ENCODE measurements around the gene ALDH1L1. TPM values are rescaled to one million over a fixed set of nuclear protein-coding genes. Genes with fewer than 3 reads are reported as not detected.
"Not testable (repeated sequence)": the region's sequence is repeated elsewhere in the genome, so short reads cannot be mapped to it uniquely, and the experiment has no call there.

Gene ALDH1L1
- total RNA-seq, 2 experiments from 2014 or later = not detected

- DNase-seq = no peak
- no peak overlapping the region for H3K27ac Mint-ChIP-seq
- peaks cover 6% of the 10 kb centered on the region for H3K4me1 Mint-ChIP-seq
- no peak overlapping the region for H3K4me3 Mint-ChIP-seq
- CTCF ChIA-PET = no interaction called here
- peaks cover 6% of the 10 kb centered on the region for H3K36me3 Mint-ChIP-seq (ENCODE audit: low read depth)
- POLR2A ChIA-PET = no interaction called here
- no peaks in the 10 kb centered on the region for H3K27me3 Mint-ChIP-seq
- no peaks in the 10 kb centered on the region for H3K9me3 Mint-ChIP-seq
Measured at GRCh38 chr3:126067959-126068358, 112.4 kb downstream of the ALDH1L1 start.

GRCh38 chr3:126066676-126067075 is 113.7 kb downstream of the ALDH1L1 start:
- H3K27me3 Mint-ChIP-seq; CTCF ChIA-PET; H3K9me3 Mint-ChIP-seq; POLR2A ChIA-PET; H3K27ac Mint-ChIP-seq; H3K4me1 Mint-ChIP-seq; DNase-seq; H3K36me3 Mint-ChIP-seq (ENCODE audit: low read depth); H3K4me3 Mint-ChIP-seq: not testable (repeated sequence)

GRCh38 chr3:126065876-126066275 is 114.5 kb downstream of the ALDH1L1 start:
- Mint-ChIP-seq H3K4me1 (peaks cover 6% of the 10 kb centered on the region), H3K27ac (no peak overlapping the region), H3K9me3 (no peaks in the 10 kb centered on the region), H3K27me3 (no peaks in the 10 kb centered on the region), H3K4me3 (no peak overlapping the region), H3K36me3 (ENCODE audit: low read depth) (peaks cover 3% of the 10 kb centered on the region)
- no peak for DNase-seq
- CTCF ChIA-PET = no interaction called here
- POLR2A ChIA-PET = interaction anchor here (1.3 kb wide), 1 partner anchor 14 kb away, joined by 3 read pairs; no protein-coding TSS in a partner anchor

- Mint-ChIP-seq H3K27me3 (no peaks in the 10 kb centered on the region), H3K4me3 (no peak overlapping the region), H3K4me1 (peaks cover 6% of the 10 kb centered on the region), H3K9me3 (no peaks in the 10 kb centered on the region), H3K27ac (no peak overlapping the region), H3K36me3 (ENCODE audit: low read depth) (peaks cover 3% of the 10 kb centered on the region)
- POLR2A ChIA-PET = interaction anchor here (1.3 kb wide), 1 partner anchor 16 kb away, joined by 3 read pairs; no protein-coding TSS in a partner anchor
- DNase-seq = no peak
- CTCF ChIA-PET = no interaction called here
Measured at GRCh38 chr3:126064627-126065258, 115.6 kb downstream of the ALDH1L1 start.

GRCh38 chr3:126063358-126063965 is 116.9 kb downstream of the ALDH1L1 start:
- ChIA-PET CTCF (interaction anchor here (1.4 kb wide), 1 partner anchor 23 kb away, joined by 4 read pairs; no protein-coding TSS in a partner anchor), POLR2A (no interaction called here)
- H3K4me1 Mint-ChIP-seq = peaks cover 6% of the 10 kb centered on the region
- H3K9me3 Mint-ChIP-seq = no peaks in the 10 kb centered on the region
- H3K27me3 Mint-ChIP-seq = no peaks in the 10 kb centered on the region
- no peak overlapping the region for H3K4me3 Mint-ChIP-seq
- H3K36me3 Mint-ChIP-seq (ENCODE audit: low read depth) = peaks cover 3% of the 10 kb centered on the region
- no peak for DNase-seq
- H3K27ac Mint-ChIP-seq = no peak overlapping the region

GRCh38 chr3:126061301-126062032 is 118.9 kb downstream of the ALDH1L1 start:
- H3K4me3 Mint-ChIP-seq = no peak overlapping the region
- peaks cover 6% of the 10 kb centered on the region for H3K4me1 Mint-ChIP-seq
- CTCF ChIA-PET = no interaction called here
- no peaks in the 10 kb centered on the region for H3K27me3 Mint-ChIP-seq
- no peaks in the 10 kb centered on the region for H3K9me3 Mint-ChIP-seq
- H3K27ac Mint-ChIP-seq = no peak overlapping the region
- POLR2A ChIA-PET = no interaction called here
- no peak for DNase-seq
- peaks cover 2% of the 10 kb centered on the region for H3K36me3 Mint-ChIP-seq (ENCODE audit: low read depth)

- peaks cover 6% of the 10 kb centered on the region for H3K4me1 Mint-ChIP-seq
- H3K27ac Mint-ChIP-seq = no peak overlapping the region
- CTCF ChIA-PET = no interaction called here
Measured at GRCh38 chr3:126060613-126061145, 119.7 kb downstream of the ALDH1L1 start.

GRCh38 chr3:126058666-126059065 is 121.7 kb downstream of the ALDH1L1 start:
- H3K4me3 Mint-ChIP-seq = no peak overlapping the region
- peaks cover 7% of the 10 kb centered on the region for H3K4me1 Mint-ChIP-seq
- H3K36me3 Mint-ChIP-seq (ENCODE audit: low read depth) = no peaks in the 10 kb centered on the region
- CTCF ChIA-PET = interaction anchor here (0.8 kb wide), 1 partner anchor 12 kb away, joined by 3 read pairs; no protein-coding TSS in a partner anchor
- no peak for DNase-seq
- H3K27ac Mint-ChIP-seq = no peak overlapping the region
- POLR2A ChIA-PET = no interaction called here
- H3K27me3 Mint-ChIP-seq = no peaks in the 10 kb centered on the region
- H3K9me3 Mint-ChIP-seq = no peaks in the 10 kb centered on the region

More at GRCh38 chr3:126060613-126061145, 119.7 kb downstream of the ALDH1L1 start:
- DNase-seq = no peak
- Mint-ChIP-seq H3K36me3 (ENCODE audit: low read depth) (no peaks in the 10 kb centered on the region), H3K27me3 (no peaks in the 10 kb centered on the region), H3K9me3 (no peaks in the 10 kb centered on the region), H3K4me3 (no peak overlapping the region)
- POLR2A ChIA-PET = no interaction called here

GRCh38 chr3:126057936-126058335 is 122.5 kb downstream of the ALDH1L1 start:
- Mint-ChIP-seq H3K4me3 (no peak overlapping the region), H3K36me3 (ENCODE audit: low read depth) (no peaks in the 10 kb centered on the region), H3K9me3 (no peaks in the 10 kb centered on the region), H3K27ac (no peak overlapping the region), H3K27me3 (no peaks in the 10 kb centered on the region), H3K4me1 (peaks cover 6% of the 10 kb centered on the region)
- POLR2A ChIA-PET = no interaction called here
- DNase-seq = no peak
- CTCF ChIA-PET = interaction anchor here (0.8 kb wide), 1 partner anchor 11 kb away, joined by 3 read pairs; no protein-coding TSS in a partner anchor

GRCh38 chr3:126057501-126057819 is 122.9 kb downstream of the ALDH1L1 start:
- no peak overlapping the region for H3K4me3 Mint-ChIP-seq

GRCh38 chr3:126056681-126057500 is 123.5 kb downstream of the ALDH1L1 start:
- Mint-ChIP-seq H3K4me3 (no peak overlapping the region), H3K27me3 (no peaks in the 10 kb centered on the region), H3K27ac (no peak overlapping the region), H3K9me3 (no peaks in the 10 kb centered on the region), H3K4me1 (peaks cover 12% of the 10 kb centered on the region), H3K36me3 (ENCODE audit: low read depth) (no peaks in the 10 kb centered on the region)
- CTCF ChIA-PET = no interaction called here
- POLR2A ChIA-PET = no interaction called here
- DNase-seq = no peak

More at GRCh38 chr3:126057501-126057819, 122.9 kb downstream of the ALDH1L1 start:
- no peak for DNase-seq
- H3K36me3 Mint-ChIP-seq (ENCODE audit: low read depth) = no peaks in the 10 kb centered on the region
- POLR2A ChIA-PET = no interaction called here
- H3K4me1 Mint-ChIP-seq = peaks cover 9% of the 10 kb centered on the region
- no peaks in the 10 kb centered on the region for H3K9me3 Mint-ChIP-seq
- CTCF ChIA-PET = no interaction called here
- no peaks in the 10 kb centered on the region for H3K27me3 Mint-ChIP-seq
- H3K27ac Mint-ChIP-seq = no peak overlapping the region

- ChIA-PET CTCF (no interaction called here), POLR2A (no interaction called here)
- Mint-ChIP-seq H3K27ac (no peak overlapping the region), H3K4me1 (peaks cover 12% of the 10 kb centered on the region), H3K27me3 (no peaks in the 10 kb centered on the region), H3K36me3 (ENCODE audit: low read depth) (no peaks in the 10 kb centered on the region), H3K9me3 (no peaks in the 10 kb centered on the region), H3K4me3 (no peak overlapping the region)
- no peak for DNase-seq
Measured at GRCh38 chr3:126056088-126056487, 124.3 kb downstream of the ALDH1L1 start.

GRCh38 chr3:126054870-126055269 is 125.5 kb downstream of the ALDH1L1 start:
- no peaks in the 10 kb centered on the region for H3K27me3 Mint-ChIP-seq
- no peaks in the 10 kb centered on the region for H3K36me3 Mint-ChIP-seq (ENCODE audit: low read depth)
- H3K4me3 Mint-ChIP-seq = no peak overlapping the region
- no peak overlapping the region for H3K27ac Mint-ChIP-seq
- H3K4me1 Mint-ChIP-seq = peaks cover 12% of the 10 kb centered on the region
- ChIA-PET CTCF (no interaction called here), POLR2A (no interaction called here)
- DNase-seq = no peak
- H3K9me3 Mint-ChIP-seq = no peaks in the 10 kb centered on the region
